Spleen (tissue), 7 donors: ENCODE data around the gene SPIRE2.

Experiments
- CTCF ChIP-seq, 11 experiments: fragments of 200-600 bp in 7 of 11; fragments of 450-650 bp in 4 of 11; sonication (generic) in 4 of 11; IDR thresholded peaks in 8 of 11; conservative IDR thresholded peaks in 3 of 11; 1 replicate in 7 of 11; 2 replicates in 4 of 11; pipeline versions ENCODE4 v1.4.0 to v1.8.0; 2016 to 2021; ENCODE audit warnings: antibody characterized with exemption in 11 of 11, inconsistent platforms in 4 of 11, mild to moderate bottlenecking in 1 of 11
- POLR2A ChIP-seq, 3 donors: fragments of 450-650 bp; IDR thresholded peaks; one replicate each; pipeline ENCODE4 v1.5.1; 2017; ENCODE audit warnings: antibody characterized with exemption in 3 of 3, mild to moderate bottlenecking in 1 of 3
- POLR2AphosphoS5 ChIP-seq, 3 donors: sonication (generic); formaldehyde crosslinking; IDR thresholded peaks; one replicate each; pipeline ENCODE4 v1.5.1; 2017; ENCODE audit warnings: antibody characterized with exemption in 3 of 3
- donor health status: DM: no; HTN: no; CAD: no; lungs with moderate emphysema.
- donor health status: DM: no; HTN: no; CAD: no.
- donor health status: DM: no; HTN: no; CAD: no.

GRCh38 chr16:89847940-89848297 lies 19.6 kb downstream of the SPIRE2 start:
- no peak for TF ChIP-seq POLR2AphosphoS5 (IDR thresholded peaks at IDR 0.05)
- no peak for TF ChIP-seq POLR2A (IDR thresholded peaks at IDR 0.05)
- TF ChIP-seq CTCF (IDR thresholded peaks at IDR 0.05 in 8 of 11, conservative IDR thresholded peaks at IDR 0.05 in 3 of 11): no peak
